ENCODE data around the gene KLHDC10. TPM values are rescaled to one million over a fixed set of nuclear protein-coding genes. Genes with fewer than 3 reads are reported as not detected.

Gene KLHDC10
- total and polyA plus RNA-seq, 2 experiments from 2014 or later, result 5.5 to 14.7 TPM

DNA sequence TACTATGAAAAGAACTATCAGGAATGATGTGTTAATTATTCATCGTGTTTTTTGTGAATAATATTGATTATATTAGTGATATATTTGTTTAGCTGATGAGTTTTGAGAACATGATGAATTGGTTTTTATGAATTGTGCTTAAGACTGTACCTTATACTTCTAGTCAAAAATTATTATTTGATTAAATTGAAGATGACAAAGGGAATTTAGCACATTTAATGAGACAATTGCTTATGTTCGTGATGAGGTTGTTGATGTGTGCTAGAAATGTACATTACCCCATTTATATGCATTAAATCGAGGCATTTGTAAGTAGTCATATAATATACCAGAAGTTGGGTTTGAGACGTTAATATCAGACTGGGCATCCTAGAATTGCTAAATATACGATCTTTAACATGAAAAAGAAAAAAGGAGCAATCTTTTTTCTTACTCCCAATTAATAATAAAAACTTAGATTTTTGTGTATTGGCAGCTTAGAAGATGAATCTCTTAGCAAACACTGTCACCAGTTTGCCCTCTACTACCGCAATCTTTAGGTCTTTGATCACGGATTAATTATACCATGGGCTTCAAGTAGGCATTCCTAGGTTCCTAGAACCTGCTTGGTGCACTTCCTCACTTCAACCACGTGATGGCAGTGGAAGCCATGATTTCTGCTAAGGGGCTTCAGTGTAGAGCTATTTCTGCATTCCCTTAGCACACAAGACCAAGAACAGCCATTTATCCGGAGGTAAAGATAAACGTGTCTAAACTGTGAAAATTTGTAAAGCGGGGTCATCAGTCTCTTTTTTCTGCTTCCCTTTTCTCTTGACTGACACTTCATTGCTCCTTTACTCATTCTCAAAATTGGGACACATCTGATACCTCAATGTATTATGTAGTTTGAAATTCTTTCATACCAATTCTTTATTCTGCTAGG lies 1.6 kb downstream of the KLHDC10 start:
- peak; percentile 31 for ATAC-seq
- H3K4me3 Mint-ChIP-seq, result peak overlapping the region; percentile 96
- H3K36me3 Mint-ChIP-seq (ENCODE audit: low read depth), result no peaks in the 10 kb centered on the region
- no peak overlapping the region for H3K27ac Mint-ChIP-seq
- H4K20me1 ChIP-seq (replicated peaks; ENCODE audit: insufficient read depth), result no peaks in the 10 kb centered on the region; the same call in 1 of the 2 replicates
- H3K9me2 ChIP-seq (ENCODE audit: insufficient read depth), result no peaks in the 10 kb centered on the region
- H3K4me1 Mint-ChIP-seq, result peaks cover 19% of the 10 kb centered on the region
- DNase-seq (ENCODE audit: low spot score), result peak; percentile 91
- no peak overlapping the region for H2AFZ ChIP-seq
- no peaks in the 10 kb centered on the region for H3F3A ChIP-seq (replicated peaks; ENCODE audit: low read depth)
- peaks cover 13% of the 10 kb centered on the region for H3K4me1 ChIP-seq (ENCODE audit: insufficient read depth)
- no peaks in the 10 kb centered on the region for H3K36me3 ChIP-seq (ENCODE audit: insufficient read depth)
- peaks cover 60% of the 10 kb centered on the region for H3K79me2 ChIP-seq (replicated peaks; ENCODE audit: insufficient read depth)
- no peaks in the 10 kb centered on the region for H3K27me3 ChIP-seq (ENCODE audit: insufficient read depth)
- H3K9me3 Mint-ChIP-seq, result no peaks in the 10 kb centered on the region
- H3K27ac ChIP-seq (ENCODE audit: low read depth), result no peak overlapping the region
- no peaks in the 10 kb centered on the region for H3K27me3 Mint-ChIP-seq (ENCODE audit: insufficient read depth, low read depth, poor library complexity)
- TF ChIP-seq, protein P1, sequence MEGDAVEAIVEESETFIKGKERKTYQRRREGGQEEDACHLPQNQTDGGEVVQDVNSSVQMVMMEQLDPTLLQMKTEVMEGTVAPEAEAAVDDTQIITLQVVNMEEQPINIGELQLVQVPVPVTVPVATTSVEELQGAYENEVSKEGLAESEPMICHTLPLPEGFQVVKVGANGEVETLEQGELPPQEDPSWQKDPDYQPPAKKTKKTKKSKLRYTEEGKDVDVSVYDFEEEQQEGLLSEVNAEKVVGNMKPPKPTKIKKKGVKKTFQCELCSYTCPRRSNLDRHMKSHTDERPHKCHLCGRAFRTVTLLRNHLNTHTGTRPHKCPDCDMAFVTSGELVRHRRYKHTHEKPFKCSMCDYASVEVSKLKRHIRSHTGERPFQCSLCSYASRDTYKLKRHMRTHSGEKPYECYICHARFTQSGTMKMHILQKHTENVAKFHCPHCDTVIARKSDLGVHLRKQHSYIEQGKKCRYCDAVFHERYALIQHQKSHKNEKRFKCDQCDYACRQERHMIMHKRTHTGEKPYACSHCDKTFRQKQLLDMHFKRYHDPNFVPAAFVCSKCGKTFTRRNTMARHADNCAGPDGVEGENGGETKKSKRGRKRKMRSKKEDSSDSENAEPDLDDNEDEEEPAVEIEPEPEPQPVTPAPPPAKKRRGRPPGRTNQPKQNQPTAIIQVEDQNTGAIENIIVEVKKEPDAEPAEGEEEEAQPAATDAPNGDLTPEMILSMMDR (conservative IDR thresholded peaks at IDR 0.05; ENCODE audit: low read depth in 2 of 2), result peak; percentile 92 to 98
- TF ChIP-seq, protein P2, sequence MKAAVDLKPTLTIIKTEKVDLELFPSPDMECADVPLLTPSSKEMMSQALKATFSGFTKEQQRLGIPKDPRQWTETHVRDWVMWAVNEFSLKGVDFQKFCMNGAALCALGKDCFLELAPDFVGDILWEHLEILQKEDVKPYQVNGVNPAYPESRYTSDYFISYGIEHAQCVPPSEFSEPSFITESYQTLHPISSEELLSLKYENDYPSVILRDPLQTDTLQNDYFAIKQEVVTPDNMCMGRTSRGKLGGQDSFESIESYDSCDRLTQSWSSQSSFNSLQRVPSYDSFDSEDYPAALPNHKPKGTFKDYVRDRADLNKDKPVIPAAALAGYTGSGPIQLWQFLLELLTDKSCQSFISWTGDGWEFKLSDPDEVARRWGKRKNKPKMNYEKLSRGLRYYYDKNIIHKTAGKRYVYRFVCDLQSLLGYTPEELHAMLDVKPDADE (IDR thresholded peaks at IDR 0.05), result no peak
- no peak for TF ChIP-seq EZH2phosphoT487 (IDR thresholded peaks at IDR 0.05; ENCODE audit: unreplicated experiment)
- TF ChIP-seq CREB1 (CRISPR knock-in tag; IDR thresholded peaks at IDR 0.05; ENCODE audit: low read depth), result no peak
- TF ChIP-seq, protein P3, sequence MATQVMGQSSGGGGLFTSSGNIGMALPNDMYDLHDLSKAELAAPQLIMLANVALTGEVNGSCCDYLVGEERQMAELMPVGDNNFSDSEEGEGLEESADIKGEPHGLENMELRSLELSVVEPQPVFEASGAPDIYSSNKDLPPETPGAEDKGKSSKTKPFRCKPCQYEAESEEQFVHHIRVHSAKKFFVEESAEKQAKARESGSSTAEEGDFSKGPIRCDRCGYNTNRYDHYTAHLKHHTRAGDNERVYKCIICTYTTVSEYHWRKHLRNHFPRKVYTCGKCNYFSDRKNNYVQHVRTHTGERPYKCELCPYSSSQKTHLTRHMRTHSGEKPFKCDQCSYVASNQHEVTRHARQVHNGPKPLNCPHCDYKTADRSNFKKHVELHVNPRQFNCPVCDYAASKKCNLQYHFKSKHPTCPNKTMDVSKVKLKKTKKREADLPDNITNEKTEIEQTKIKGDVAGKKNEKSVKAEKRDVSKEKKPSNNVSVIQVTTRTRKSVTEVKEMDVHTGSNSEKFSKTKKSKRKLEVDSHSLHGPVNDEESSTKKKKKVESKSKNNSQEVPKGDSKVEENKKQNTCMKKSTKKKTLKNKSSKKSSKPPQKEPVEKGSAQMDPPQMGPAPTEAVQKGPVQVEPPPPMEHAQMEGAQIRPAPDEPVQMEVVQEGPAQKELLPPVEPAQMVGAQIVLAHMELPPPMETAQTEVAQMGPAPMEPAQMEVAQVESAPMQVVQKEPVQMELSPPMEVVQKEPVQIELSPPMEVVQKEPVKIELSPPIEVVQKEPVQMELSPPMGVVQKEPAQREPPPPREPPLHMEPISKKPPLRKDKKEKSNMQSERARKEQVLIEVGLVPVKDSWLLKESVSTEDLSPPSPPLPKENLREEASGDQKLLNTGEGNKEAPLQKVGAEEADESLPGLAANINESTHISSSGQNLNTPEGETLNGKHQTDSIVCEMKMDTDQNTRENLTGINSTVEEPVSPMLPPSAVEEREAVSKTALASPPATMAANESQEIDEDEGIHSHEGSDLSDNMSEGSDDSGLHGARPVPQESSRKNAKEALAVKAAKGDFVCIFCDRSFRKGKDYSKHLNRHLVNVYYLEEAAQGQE (IDR thresholded peaks at IDR 0.05; ENCODE audit: unreplicated experiment), result no peak
- TF ChIP-seq STAT1 (IDR thresholded peaks at IDR 0.05; ENCODE audit: unreplicated experiment), result no peak
- TF ChIP-seq, protein P4, sequence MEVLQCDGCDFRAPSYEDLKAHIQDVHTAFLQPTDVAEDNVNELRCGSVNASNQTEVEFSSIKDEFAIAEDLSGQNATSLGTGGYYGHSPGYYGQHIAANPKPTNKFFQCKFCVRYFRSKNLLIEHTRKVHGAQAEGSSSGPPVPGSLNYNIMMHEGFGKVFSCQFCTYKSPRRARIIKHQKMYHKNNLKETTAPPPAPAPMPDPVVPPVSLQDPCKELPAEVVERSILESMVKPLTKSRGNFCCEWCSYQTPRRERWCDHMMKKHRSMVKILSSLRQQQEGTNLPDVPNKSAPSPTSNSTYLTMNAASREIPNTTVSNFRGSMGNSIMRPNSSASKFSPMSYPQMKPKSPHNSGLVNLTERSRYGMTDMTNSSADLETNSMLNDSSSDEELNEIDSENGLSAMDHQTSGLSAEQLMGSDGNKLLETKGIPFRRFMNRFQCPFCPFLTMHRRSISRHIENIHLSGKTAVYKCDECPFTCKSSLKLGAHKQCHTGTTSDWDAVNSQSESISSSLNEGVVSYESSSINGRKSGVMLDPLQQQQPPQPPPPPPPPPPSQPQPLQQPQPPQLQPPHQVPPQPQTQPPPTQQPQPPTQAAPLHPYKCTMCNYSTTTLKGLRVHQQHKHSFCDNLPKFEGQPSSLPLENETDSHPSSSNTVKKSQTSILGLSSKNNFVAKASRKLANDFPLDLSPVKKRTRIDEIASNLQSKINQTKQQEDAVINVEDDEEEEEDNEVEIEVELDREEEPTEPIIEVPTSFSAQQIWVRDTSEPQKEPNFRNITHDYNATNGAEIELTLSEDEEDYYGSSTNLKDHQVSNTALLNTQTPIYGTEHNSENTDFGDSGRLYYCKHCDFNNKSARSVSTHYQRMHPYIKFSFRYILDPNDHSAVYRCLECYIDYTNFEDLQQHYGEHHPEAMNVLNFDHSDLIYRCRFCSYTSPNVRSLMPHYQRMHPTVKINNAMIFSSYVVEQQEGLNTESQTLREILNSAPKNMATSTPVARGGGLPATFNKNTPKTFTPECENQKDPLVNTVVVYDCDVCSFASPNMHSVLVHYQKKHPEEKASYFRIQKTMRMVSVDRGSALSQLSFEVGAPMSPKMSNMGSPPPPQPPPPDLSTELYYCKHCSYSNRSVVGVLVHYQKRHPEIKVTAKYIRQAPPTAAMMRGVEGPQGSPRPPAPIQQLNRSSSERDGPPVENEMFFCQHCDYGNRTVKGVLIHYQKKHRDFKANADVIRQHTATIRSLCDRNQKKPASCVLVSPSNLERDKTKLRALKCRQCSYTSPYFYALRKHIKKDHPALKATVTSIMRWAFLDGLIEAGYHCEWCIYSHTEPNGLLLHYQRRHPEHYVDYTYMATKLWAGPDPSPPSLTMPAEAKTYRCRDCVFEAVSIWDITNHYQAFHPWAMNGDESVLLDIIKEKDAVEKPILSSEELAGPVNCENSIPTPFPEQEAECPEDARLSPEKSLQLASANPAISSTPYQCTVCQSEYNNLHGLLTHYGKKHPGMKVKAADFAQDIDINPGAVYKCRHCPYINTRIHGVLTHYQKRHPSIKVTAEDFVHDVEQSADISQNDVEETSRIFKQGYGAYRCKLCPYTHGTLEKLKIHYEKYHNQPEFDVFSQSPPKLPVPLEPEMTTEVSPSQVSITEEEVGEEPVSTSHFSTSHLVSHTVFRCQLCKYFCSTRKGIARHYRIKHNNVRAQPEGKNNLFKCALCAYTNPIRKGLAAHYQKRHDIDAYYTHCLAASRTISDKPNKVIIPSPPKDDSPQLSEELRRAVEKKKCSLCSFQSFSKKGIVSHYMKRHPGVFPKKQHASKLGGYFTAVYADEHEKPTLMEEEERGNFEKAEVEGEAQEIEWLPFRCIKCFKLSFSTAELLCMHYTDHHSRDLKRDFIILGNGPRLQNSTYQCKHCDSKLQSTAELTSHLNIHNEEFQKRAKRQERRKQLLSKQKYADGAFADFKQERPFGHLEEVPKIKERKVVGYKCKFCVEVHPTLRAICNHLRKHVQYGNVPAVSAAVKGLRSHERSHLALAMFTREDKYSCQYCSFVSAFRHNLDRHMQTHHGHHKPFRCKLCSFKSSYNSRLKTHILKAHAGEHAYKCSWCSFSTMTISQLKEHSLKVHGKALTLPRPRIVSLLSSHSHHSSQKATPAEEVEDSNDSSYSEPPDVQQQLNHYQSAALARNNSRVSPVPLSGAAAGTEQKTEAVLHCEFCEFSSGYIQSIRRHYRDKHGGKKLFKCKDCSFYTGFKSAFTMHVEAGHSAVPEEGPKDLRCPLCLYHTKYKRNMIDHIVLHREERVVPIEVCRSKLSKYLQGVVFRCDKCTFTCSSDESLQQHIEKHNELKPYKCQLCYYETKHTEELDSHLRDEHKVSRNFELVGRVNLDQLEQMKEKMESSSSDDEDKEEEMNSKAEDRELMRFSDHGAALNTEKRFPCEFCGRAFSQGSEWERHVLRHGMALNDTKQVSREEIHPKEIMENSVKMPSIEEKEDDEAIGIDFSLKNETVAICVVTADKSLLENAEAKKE (CRISPR knock-in tag; IDR thresholded peaks at IDR 0.05), result no peak
- peak overlapping the region; percentile 91 for H3K4me3 ChIP-seq
- peak overlapping the region; percentile 94 for H3K4me2 ChIP-seq
